HG02943 (cell line): ENCODE data around the gene KRT72.

Experiments used
- ATAC-seq: cut with Tn5 transposase; IDR thresholded peaks from one replicate; pipeline ENCODE4 v1.9.1; 2021; ENCODE audit warnings: mild to moderate bottlenecking, low read depth, moderate library complexity; ENCODE audit not compliant: unreplicated experiment

Gene KRT72

DNA sequence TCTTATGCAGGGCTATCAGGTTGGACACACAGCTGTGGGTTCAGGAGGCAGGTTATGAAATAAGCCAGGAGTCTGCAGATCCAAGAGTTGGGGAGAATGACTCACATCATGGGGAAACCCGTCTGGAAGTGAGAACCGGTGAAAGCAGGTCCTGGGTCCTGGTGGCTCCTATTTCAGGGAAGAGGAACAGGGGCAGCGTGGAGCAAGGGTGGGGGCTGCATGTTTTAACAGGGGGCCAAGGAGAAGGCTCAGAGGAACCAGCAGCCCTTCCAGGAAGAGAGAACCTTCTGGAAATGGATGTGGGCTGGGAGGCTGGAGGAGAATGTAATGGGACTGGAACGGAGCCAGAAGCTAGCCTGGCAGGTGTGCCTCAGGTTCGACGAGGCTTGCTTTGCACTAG lies 19.8 kb downstream of the KRT72 start:
- ATAC-seq: no peak

DNA sequence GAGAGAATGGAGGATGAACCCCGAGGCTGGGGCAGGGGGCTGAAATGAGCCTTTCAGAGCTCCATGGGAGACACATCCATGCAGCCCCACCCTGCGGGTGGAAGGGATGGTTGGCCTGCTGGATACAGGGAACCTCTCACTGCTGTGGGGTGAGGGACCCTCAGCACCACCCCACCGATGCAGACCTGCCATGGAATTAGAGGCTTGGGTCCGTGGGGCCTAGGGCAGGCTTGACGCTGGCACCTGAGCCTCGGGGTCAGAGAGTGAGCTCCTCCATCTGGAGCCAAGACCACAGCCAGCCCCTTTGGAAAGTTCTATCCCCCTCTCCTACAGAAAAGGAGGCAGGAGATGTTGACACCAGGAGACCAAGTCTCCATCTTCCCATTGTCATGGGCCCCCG lies 20.2 kb downstream of the KRT72 start:
- ATAC-seq: no peak

DNA sequence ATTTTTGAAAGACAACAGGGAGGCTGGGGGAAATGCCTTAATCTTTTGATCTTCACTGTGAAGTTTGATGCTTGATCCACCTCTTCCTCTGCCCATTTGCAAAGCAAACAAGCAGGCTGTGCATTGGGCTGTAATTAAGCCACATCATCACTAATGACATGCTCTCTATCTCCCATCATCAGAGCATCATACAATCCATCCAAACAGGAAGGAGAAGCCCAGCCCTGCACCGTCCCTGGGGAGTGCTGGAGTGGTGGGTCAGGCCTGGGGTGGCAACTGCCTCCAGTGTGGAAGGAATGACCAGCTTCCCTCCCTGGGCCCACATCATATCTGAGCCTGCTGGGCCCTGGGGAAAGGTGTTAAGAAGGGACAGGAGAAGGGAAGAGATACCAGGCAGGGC lies 20.8 kb downstream of the KRT72 start:
- no peak for ATAC-seq

DNA sequence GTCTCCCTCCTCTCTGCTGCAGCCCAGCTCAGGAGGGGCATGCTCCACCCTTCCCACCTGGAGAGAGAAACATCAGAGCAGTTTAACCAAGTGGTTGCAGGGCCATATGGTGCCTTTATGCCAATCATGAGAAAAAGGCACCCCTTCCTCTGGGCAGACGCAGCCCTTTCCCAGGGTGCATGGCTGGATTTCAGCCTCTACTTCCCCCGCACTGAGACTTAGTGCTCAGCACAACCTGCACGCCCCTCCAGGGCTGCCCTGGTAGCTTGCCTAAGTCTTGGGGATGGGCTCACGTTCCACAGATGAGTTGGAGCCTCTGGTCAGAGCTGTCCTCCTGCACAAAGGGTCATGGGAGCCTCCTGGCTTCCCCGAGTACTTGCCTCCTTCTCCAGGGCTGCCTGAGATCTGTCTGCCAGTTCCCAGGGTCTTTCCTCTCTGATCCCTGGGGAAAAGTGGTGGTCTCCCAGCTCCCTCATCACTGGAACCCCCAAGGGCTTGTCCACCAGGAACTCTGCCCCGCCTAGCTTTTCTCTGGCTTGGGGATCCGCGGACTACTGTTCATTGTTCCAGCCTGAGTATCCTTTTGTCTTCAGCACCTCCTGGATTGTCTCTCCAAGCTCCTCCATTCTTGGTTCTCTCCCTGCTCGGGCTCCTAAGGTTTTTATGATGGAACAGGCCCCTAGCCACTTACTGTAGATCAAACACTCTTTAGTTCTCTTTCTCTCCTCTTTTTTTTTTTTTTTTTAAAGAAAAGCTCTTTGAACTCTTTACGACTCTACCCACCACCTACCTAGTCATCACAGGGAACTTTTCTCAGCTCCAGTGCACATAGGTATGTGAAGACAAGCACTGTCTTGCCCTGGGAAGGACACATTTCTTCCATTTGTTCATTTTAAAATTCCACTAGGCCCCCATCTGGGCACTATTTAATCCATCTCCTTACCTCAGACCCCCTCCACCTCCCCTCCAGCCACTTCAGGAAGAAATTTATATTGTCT lies 21.5 kb downstream of the KRT72 start:
- no peak for ATAC-seq

DNA sequence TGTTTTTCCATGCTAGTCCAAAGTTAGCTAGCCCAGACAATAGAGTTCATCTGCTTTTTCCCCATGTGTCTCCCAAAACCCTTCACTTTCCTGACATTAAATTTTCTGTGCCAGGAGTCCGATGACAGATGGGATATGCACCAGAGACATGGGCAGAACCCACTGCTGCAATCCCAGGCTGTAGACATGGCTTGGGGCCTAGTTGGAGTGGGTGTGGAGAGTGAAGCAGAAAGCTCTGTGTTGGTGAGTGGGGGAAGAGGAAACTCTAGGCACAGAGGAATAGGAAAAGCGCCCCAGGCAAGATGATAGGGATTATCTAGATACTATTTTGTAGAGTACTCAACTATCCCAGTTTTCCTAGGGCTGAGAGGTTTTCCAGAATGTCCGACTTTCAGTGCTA lies 22.8 kb downstream of the KRT72 start:
- no peak for ATAC-seq

DNA sequence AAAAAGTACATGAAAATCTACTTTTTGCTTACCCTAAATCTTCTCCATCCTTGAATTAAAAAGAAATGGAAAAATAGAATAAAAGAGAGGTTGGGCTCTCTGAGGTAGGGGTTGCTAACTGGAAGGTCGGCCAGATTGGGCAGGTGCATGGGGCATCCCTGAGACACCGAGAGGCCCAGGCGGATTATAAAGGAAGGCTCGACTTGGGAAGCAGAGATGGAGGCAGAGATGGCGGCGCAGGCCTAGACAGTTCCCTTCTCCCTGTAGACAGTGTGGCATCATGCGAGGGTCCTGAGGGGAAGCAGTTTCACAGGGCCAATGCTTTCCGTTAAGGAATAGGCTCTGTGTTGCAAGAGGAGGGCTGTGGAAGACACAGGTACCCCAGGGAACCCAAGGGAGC lies 23.9 kb downstream of the KRT72 start:
- no peak for ATAC-seq

DNA sequence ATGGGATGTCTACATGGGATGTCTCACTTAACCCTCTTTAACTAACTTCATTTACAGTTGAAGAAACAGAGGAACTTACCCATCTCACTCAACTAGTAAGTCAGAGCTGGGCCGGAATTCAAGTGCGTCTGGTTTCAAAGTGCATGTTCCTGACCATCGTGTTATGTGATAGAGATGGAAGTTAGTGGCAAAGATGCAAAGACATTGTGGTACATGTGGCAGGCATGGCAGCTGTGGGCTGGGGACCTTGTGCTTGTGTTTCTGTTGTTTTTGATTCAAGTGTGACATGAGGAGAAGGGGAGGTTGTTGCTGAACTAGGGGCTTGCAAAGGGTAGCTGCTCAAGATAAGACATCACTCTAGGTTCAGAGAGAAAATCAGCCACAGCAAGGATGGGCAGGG lies 25.3 kb downstream of the KRT72 start:
- ATAC-seq: no peak

DNA sequence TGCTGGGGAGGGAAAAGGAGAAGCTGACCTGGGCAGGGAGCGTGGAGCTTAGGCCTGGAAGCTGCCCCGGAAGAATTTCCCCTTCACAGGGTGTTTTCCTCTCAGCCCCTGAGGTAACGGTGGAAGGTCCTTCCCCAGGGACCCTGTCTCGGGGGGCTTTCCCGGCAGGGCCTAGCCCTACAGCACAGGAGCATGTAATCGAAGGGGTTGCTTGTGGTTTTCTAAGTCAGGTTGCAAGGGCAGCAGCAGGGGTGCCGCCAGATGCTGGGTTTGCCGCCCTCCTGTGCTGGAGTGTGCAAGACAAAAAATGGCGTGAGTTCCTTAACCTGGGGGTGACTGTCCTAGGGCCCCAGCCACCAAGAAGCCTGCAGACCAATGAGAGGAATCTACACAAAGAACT lies 26.0 kb downstream of the KRT72 start:
- no peak for ATAC-seq

DNA sequence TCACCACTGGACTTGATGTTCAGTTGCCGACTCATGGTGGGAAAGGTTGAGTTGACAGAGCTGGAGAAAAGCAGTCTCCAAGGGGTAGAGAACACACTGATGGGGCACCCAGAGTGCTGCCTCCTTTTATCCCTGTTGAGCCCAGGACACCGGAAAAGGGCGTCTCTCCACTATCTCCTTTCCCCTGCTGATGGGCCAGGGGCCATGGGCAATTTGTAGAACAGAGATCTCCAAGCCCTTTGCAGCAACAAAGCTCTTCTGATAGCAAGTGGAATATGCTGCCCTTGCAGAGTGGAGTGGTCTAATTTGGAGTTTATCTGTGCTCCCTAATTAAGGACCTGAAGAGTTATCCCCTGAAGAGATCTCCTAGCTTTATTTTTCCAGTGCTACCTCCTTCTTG lies 27.5 kb downstream of the KRT72 start, which contains the start of gene KRT74:
KRT74 (minus strand) TSS at position 101 of the 400 bp plus-strand sequence; CDS start at position 35, 66 bp downstream.
- no peak for ATAC-seq

DNA sequence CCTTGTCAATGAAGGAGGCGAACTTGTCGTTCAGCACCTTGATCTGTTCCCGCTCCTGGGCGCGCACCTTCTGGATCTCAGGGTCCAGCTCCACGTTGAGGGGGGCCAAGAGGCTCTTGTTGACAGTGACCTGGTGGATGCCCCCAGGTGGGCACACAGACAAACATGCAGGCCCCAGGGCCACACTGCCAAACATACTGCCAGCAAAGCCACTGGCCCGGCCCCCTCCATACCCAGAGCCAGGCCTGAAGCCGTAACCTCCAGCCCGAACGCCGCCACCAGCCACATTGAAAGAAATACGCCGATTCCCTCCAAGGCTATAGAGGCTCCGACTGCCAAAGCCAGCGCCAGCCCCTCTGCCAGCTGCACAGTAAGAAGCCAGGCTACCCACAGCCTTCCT lies 28.0 kb downstream of the KRT72 start:
- no peak for ATAC-seq

DNA sequence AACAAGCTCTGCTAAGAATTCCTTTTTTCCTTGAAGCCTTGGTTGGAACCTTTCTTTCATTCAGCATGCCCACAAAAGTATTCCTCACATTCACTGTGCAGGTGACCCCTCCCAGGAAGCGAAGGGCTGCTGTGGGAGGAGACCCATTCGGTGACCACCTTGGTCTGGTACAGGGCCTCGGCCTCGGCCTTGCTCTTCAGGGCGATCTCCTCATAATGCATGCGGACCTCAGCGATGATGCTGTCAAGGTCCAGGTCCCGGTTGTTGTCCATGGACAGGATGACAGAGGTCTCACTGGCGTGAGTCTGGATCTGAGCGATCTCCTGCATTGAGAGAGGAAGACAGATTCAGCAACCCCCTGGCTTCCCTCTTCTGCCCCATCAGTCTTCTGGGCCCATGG lies 30.8 kb downstream of the KRT72 start:
- no peak for ATAC-seq

DNA sequence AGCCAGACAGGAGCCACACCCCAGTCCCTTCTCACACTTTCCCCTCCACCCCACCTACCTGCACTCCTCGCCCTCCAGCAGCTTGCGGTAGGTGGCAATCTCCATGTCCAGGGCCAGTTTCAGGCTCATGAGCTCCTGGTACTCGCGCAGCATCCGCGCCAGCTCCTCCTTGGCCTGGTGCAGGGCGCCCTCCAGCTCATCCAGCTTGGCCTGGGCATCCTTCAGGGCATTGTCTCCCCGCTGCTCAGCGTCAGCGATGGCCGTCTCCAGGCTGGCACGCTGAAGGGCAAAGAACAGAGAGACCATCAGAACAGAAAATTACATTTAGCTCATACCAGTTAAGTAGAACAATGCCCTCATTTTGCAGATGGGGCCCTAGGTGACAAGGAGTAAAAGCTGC lies 33.2 kb downstream of the KRT72 start:
- ATAC-seq: no peak

DNA sequence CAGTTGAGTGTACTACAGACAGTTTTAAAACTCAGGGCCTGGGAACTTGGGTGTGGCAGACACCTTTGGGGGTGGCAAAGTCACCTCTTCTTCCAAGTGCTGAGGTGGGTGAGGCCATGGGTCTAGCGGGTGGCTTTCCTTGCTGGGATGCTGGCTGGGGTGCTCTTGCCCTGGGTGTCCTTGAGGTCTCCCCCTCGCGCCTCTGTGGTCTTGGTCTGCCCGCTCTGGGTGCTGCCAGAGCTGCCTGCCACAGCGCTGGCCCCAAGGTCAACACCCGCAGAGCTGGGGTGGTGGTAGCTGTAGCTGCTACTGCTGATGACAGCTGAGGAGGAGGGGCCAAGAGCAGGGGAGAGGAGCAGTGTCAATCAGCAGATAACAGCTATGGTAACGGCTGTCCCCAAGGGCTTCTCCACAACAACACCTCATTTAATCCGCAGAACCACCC lies 34.4 kb downstream of the KRT72 start:
- no peak for ATAC-seq

DNA sequence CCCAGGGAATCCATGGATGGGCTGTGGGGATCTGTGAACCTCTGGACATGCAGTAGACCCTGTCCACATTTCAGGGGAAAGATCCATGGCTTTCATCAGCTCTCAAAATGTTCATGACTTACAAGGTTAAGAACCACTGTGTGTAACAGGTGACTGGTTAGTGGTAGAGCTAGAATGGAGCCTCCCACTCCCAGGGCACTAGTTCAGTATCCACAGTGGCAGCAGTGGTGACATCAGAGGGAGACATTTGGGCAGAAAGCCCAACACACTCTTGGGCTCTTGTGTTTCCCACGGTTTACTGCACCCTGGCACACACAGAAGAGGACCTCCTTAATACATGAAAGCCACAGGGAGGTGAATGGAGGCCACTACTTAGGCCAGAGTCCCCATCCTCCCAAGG lies 36.7 kb downstream of the KRT72 start:
- no peak for ATAC-seq

DNA sequence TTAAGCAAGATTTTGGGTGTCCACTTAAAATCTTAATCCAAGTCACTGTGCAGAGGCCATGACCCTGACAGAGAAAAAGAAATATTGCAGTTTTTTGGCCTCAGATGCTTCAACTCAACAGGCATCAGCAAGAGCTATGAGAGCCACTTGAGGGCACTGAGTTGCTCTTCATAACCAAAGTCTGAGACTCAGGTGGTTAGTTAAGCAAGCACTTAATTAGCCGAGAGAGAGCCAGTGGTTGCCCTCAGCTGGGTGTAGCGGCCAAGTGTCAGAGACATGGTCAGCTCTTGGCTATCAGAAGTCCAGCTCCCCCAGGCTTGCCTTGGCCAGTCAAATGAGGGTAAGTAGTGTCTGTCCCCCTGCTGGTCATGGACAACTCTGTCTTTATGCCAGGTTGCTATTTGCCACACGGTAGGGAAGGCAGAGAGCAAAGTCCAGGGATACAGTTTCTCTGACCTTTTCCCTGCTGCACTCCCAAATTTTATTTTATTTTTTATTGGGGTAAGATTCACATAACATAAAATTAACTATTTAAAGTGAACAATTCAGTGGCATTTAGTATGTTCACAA lies 39.3 kb downstream of the KRT72 start:
- ATAC-seq: no peak

DNA sequence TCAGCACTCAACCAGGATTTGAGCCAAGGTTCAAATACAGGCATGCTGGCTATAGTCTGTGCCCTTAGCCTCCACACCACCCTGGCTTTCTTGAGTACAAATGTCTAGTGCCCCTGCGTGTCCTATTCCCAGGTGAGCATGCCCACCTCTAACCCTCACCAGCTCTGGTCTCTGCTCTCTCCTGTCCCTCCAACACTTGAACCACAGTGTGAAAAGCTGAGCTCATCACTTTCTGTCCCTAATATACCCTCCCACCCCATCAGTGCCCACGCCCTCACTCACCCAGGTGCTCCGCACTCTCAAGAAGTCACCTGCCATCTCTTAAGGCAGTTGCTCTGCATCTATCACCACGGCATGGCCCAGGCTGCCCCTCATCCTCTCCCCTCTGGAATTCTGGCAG lies 41.3 kb downstream of the KRT72 start:
- no peak for ATAC-seq

DNA sequence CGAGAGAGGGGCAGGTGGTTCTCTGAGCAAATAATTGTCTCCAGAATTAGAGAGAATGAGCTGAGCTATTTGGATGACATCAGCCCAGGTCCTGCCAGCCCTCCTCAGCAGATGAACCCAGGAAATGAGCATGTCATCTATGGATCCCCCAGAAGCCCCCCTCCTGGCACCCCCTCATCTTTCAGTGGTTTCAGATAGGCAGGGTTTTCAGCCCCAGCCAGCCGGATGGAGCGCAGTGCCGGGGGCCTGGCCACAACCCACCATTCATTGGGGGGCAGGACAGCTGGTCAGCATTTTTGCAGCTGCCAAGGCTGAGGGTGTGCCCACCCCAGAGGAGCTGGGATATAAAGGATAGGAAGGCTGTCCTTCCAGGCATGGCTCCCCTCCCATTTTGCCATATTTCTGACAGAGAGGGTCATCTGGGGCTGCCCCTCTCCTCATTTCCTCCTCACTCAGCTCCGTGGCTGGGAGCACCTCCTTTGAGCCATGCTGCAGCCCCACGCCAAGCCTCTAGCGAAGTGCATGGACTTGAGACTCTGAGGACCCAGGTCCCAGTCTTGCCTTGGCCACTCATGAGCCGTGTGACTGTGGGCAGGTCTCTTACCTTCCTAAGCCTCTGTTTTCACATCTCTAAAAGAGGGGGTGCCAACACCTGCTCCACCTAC lies 42.4 kb downstream of the KRT72 start:
- ATAC-seq: no peak

DNA sequence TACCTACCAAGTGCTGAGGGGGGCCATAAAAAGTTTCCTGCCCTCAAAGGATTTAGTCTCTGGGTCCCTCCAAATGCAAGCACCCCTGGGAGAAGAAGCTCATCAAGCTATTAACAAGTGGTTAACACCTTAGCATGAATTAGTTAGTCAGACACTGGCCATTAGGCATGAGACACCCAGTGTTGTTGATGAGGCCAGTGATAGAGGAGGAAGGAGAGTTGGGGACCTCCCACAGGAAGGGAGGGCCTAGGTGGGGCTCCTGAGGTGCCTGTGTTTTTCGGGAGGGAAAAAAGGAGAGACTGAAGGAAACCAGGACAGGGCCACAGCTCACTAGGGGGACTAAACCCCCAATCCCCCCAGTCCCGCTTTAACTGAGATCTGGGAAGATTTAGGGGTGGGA lies 43.8 kb downstream of the KRT72 start:
- no peak for ATAC-seq

DNA sequence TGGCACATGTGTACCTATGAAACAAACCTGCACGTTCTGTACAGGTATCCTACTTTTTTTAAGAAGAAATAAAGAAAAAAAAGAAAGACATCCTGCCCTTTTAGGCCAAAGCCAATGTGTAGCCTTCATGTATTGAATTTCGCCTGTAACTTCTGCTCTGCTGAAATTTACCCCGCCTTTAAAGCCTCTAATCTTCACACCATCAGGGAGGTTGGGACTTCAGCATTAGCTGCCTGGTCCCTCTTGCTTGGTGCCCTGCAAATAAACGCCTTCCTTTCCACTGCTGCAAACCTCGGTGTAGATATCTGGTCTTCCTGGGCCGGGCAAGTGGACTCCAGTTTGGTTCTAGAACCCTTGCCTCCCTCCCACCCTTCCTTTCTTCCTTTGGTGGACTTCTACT lies 45.7 kb downstream of the KRT72 start:
- ATAC-seq: no peak

DNA sequence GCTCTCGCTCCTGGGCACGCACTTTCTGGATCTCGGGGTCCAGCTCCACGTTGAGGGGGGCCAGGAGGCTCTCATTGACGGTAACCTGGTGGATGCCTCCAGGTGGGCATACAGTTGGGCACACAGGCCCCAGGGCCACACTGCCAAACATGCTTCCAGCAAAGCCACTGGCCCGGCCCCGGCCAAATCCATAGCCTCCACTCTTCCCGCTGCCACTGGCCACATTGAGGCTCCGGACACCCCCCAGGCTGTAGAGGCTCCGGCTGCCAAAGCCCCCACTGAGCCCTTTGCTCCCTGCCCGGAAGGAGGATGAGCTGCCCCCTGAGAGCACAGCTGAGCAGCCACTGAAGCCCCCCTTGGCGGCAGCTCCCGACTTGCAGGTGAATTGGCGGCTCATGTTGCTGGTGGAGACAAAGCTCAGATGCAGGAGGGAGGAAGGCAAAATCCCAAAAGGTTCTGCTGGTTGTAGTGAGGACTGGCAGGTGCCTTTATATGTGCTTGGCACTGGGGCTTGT lies 48.5 kb downstream of the KRT72 start, which contains the start of gene KRT71:
KRT71 (minus strand) TSS at position 465 of the 515 bp plus-strand sequence; CDS start at position 397, 68 bp downstream.
- ATAC-seq: no peak

DNA sequence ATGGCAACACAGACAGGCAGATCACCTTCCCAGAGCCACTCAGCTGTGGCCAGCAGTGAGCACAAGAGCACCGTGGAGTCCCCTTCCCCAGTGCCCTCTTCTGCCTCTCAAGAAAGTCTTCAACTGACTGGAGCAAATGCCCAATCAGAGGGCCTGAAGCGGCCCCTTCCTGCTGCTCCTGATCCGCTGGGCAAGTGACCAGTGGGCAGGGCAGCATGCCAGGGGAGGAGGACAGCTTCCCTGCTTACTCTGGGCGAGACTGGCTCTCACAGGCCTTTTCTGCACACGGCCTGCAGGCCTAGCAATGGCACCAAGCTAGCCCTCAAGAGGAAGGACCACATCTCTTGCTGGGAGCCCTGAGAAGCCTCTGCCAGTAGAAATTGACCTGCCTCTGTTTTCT lies 49.2 kb downstream of the KRT72 start:
- ATAC-seq: no peak
